ENCODE measurements around the gene COL6A3.

COL6A3 gene

DNA sequence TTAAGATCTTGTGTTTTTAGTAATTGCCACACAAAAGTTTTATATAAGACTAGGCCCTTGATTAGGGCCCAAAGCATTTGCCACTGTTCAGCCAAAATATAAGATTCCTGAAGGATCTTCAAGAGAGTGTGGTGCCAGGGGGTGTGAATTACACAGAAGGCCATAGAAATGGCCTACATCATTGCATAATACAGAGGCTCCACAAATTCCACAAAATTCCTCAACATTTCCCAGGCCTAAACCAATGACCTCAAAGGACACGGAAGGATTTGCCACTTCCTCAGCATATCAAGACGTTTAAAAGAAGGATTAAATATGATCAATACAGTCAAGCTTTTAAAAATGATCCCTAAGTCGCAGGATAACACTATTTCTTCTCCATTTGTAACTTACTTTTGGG is 24.1 kb downstream of the COL6A3 start:
- TF ChIP-seq CTCF (IDR thresholded peaks at IDR 0.05) = no peak
- Histone ChIP-seq H3K27ac (no peak overlapping the region), H3K36me3 (no peaks in the 10 kb centered on the region), H3K9me3 (no peaks in the 10 kb centered on the region), H3K4me1 (ENCODE audit: control insufficient read depth in 1 of 2, insufficient read depth in 1 of 2, low read depth in 1 of 2, low read length in 1 of 2) (no peaks in the 10 kb centered on the region), H3K27me3 (no peaks in the 10 kb centered on the region), H3K4me3 (ENCODE audit: low read depth in 1 of 2, low read length in 1 of 2) (no peak overlapping the region)

DNA sequence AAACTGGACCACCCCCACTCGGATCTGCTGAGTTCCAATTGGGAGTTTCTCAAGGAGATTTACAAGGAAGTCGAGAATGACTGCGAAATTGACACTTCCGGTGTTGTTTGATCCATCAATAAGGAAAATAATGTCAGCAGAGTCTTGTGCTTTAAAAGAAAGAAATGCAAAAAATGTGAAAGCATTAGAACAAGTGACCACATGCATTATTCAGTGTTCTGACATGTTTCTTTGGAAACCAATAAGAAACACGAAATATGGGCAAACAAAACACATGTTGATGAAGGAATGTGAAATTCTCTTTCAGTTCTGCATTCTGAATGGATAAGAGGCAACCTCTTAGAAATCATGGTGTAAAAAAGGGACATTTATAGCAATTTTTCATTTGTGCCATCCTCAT is 25.9 kb downstream of the COL6A3 start:
- Histone ChIP-seq H3K9me3 (no peaks in the 10 kb centered on the region), H3K36me3 (no peaks in the 10 kb centered on the region), H3K4me1 (ENCODE audit: control insufficient read depth in 1 of 2, insufficient read depth in 1 of 2, low read depth in 1 of 2, low read length in 1 of 2) (no peaks in the 10 kb centered on the region), H3K4me3 (ENCODE audit: low read depth in 1 of 2, low read length in 1 of 2) (no peak overlapping the region), H3K27me3 (no peaks in the 10 kb centered on the region), H3K27ac (no peak overlapping the region)
- TF ChIP-seq CTCF (IDR thresholded peaks at IDR 0.05) = no peak

GRCh38 chr2:237384672-237385020 is 29.3 kb downstream of the COL6A3 start:
- H3K27ac ChIP-seq = no peak overlapping the region

DNA sequence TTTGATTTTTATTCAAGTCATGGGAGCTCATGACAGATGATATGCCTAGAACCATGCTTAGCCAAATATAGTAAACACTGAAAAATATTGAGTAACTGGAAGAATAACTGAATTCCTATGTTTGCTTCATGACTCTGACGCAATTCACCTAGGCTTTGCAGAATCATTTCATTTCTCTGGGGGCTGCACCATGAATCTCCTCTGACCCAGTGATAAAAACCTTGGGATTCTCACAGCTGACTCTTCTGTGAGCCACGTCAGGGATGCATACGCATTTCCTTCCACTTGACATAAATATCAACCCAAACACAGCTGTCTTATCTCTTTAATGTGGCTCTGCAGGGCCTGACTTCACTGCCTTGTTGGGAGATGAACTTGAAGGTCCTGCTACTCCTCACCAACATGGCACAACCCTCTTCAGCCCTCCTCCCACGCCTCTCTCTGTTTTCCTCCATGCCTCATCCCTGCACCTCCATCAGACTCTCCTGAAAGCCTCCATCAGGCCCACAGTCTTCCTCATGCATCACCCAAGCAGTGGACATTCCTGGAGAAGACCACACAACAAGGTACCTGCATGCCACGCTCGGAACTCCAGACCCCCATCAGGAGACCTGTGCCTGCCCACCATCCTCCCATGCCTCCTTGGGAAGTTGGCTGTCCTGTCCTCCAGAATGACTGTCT is 29.8 kb downstream of the COL6A3 start:
- Histone ChIP-seq H3K4me1 (ENCODE audit: control insufficient read depth in 1 of 2, insufficient read depth in 1 of 2, low read depth in 1 of 2, low read length in 1 of 2) (no peaks in the 10 kb centered on the region), H3K9me3 (no peaks in the 10 kb centered on the region), H3K27ac (no peak overlapping the region), H3K4me3 (ENCODE audit: low read depth in 1 of 2, low read length in 1 of 2) (no peak overlapping the region), H3K36me3 (no peaks in the 10 kb centered on the region), H3K27me3 (peaks cover 12% of the 10 kb centered on the region)
- TF ChIP-seq CTCF (IDR thresholded peaks at IDR 0.05) = no peak

More at GRCh38 chr2:237384672-237385020, 29.3 kb downstream of the COL6A3 start:
- no peak for TF ChIP-seq CTCF (IDR thresholded peaks at IDR 0.05)
- no peaks in the 10 kb centered on the region for H3K36me3 ChIP-seq
- H3K27me3 ChIP-seq = peaks cover 7% of the 10 kb centered on the region
- H3K4me1 ChIP-seq (ENCODE audit: control insufficient read depth in 1 of 2, insufficient read depth in 1 of 2, low read depth in 1 of 2, low read length in 1 of 2) = no peaks in the 10 kb centered on the region
- no peak overlapping the region for H3K4me3 ChIP-seq (ENCODE audit: low read depth in 1 of 2, low read length in 1 of 2)
- H3K9me3 ChIP-seq = no peaks in the 10 kb centered on the region

DNA sequence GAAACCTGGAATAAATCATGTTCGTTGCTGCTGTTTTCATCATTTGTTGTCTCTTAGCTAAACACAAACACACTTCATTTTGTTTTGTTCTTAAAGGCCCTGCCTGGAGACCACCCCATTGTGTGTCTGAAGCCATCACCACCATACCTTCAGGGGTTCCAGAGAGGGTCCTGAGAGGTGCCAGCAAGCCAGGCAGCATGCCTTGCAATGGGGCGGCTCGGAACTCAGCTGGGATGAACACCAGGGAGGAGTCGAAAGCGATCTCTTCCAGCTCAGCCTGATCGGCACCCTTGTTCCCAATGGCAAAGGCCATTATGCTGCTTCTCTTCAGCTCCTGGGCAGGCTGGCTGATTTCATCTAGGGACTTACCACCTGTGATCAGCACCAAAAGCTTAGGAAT is 33.2 kb downstream of the COL6A3 start:
- H3K27me3 ChIP-seq = peaks cover 18% of the 10 kb centered on the region
- TF ChIP-seq CTCF (IDR thresholded peaks at IDR 0.05) = no peak
- no peak overlapping the region for H3K4me3 ChIP-seq (ENCODE audit: low read depth in 1 of 2, low read length in 1 of 2)
- no peak overlapping the region for H3K27ac ChIP-seq
- H3K4me1 ChIP-seq (ENCODE audit: control insufficient read depth in 1 of 2, insufficient read depth in 1 of 2, low read depth in 1 of 2, low read length in 1 of 2) = no peaks in the 10 kb centered on the region
- no peaks in the 10 kb centered on the region for H3K9me3 ChIP-seq
- no peaks in the 10 kb centered on the region for H3K36me3 ChIP-seq

All from neutrophil (primary cell).